CD14-positive monocyte (primary cell): ENCODE results near the gene PTAFR. TPM values are rescaled to one million over a fixed set of nuclear protein-coding genes. Genes with fewer than 3 reads are reported as not detected.

ENCODE experiments used
- DNase-seq, 3 donors: peaks; one replicate each; pipeline ENCODE4 v3.0.0-alpha.2; 2011 to 2022
- H2AFZ ChIP-seq: 2 replicates; pipeline ENCODE4 v1.6.0; 2012; ENCODE audit warnings: mild to moderate bottlenecking, low read depth, low read length, inconsistent platforms; ENCODE audit not compliant: insufficient read depth, poor library complexity, severe bottlenecking
- H3K27ac ChIP-seq, 2 donors: 1 replicate in 1 of 2; 2 replicates in 1 of 2; pipeline ENCODE4 v1.5.1; 2012 to 2013; ENCODE audit warnings: low read length in 2 of 2, control low read depth in 1 of 2, inconsistent platforms in 1 of 2, low read depth in 1 of 2, mild to moderate bottlenecking in 1 of 2
- H3K27me3 ChIP-seq, 2 donors: one replicate each; pipeline versions ENCODE4 v1.6.0 to v1.6.1; 2011 to 2013; ENCODE audit warnings: low read length in 2 of 2; ENCODE audit not compliant: control insufficient read depth in 2 of 2, insufficient read depth in 2 of 2
- H3K36me3 ChIP-seq, 2 donors: replicated peaks in 1 of 2; 1 replicate in 1 of 2; 2 replicates in 1 of 2; pipeline versions ENCODE4 v1.5.1 to v1.6.1; 2012 to 2013; ENCODE audit warnings: low read length in 2 of 2, control low read depth in 1 of 2, inconsistent platforms in 1 of 2, mild to moderate bottlenecking in 1 of 2; ENCODE audit not compliant: insufficient read depth in 2 of 2, control insufficient read depth in 1 of 2
- H3K4me1 ChIP-seq, 2 donors: 1 replicate in 1 of 2; 2 replicates in 1 of 2; pipeline versions ENCODE4 v1.5.1 to v1.6.1; 2012 to 2013; ENCODE audit warnings: low read length in 2 of 2, control low read depth in 1 of 2, inconsistent platforms in 1 of 2, mild to moderate bottlenecking in 1 of 2, moderate library complexity in 1 of 2; ENCODE audit not compliant: insufficient read depth in 2 of 2, control insufficient read depth in 1 of 2
- H3K4me2 ChIP-seq: replicated peaks from 2 replicates; pipeline ENCODE3; 2012; ENCODE audit warnings: low read length, moderate library complexity, mild to moderate bottlenecking; ENCODE audit not compliant: poor library complexity, severe bottlenecking; ENCODE audit errors: extremely low read depth
- H3K4me3 ChIP-seq, 3 experiments: fragments of 200-600 bp in 1 of 3; sonication (generic) in 1 of 3; replicated peaks in 1 of 3; 1 replicate in 2 of 3; 2 replicates in 1 of 3; pipeline ENCODE4 v1.5.1; 2011 to 2013; ENCODE audit warnings: low read length in 3 of 3, mild to moderate bottlenecking in 3 of 3, control low read depth in 2 of 3, low read depth in 2 of 3, inconsistent platforms in 1 of 3, moderate library complexity in 1 of 3
- H3K79me2 ChIP-seq: 2 replicates; pipeline ENCODE4 v1.6.0; 2012; ENCODE audit warnings: mild to moderate bottlenecking, control low read depth, inconsistent platforms, low read length, moderate library complexity; ENCODE audit not compliant: insufficient read depth
- H3K9ac ChIP-seq: 2 replicates; pipeline ENCODE4 v1.6.0; 2017; ENCODE audit warnings: low read length, mild to moderate bottlenecking; ENCODE audit not compliant: insufficient read depth, poor library complexity, severe bottlenecking
- H3K9me3 ChIP-seq, 2 donors: replicated peaks in 1 of 2; 1 replicate in 1 of 2; 2 replicates in 1 of 2; pipeline versions ENCODE4 v1.5.1 to v1.6.1; 2012 to 2013; ENCODE audit warnings: low read length in 2 of 2, control low read depth in 1 of 2; ENCODE audit not compliant: control insufficient read depth in 1 of 2, insufficient read depth in 1 of 2
- H4K20me1 ChIP-seq: 2 replicates; pipeline ENCODE4 v1.6.0; 2012; ENCODE audit warnings: mild to moderate bottlenecking, low read length, control low read depth, moderate library complexity; ENCODE audit not compliant: insufficient read depth
- H3K27ac Mint-ChIP-seq, 7 donors: one replicate each; pipeline ENCODE4 v1.8.0; 2020; ENCODE audit warnings: mild to moderate bottlenecking in 7 of 7, mixed read lengths in 7 of 7, moderate library complexity in 6 of 7, inconsistent platforms in 2 of 7
- H3K27me3 Mint-ChIP-seq, 3 donors: one replicate each; pipeline ENCODE4 v1.8.0; 2021 to 2022; ENCODE audit warnings: low read depth in 3 of 3, mild to moderate bottlenecking in 3 of 3, mixed read lengths in 3 of 3, moderate library complexity in 3 of 3, inconsistent platforms in 1 of 3
- H3K36me3 Mint-ChIP-seq, 2 donors: one replicate each; pipeline ENCODE4 v1.8.0; 2020; ENCODE audit warnings: mixed read lengths in 2 of 2, inconsistent platforms in 1 of 2, mild to moderate bottlenecking in 1 of 2
- H3K4me1 Mint-ChIP-seq: one replicate; pipeline ENCODE4 v1.8.0; 2020; ENCODE audit warnings: mild to moderate bottlenecking, mixed read lengths
- H3K4me3 Mint-ChIP-seq, 2 donors: one replicate each; pipeline ENCODE4 v1.8.0; 2020; ENCODE audit warnings: mild to moderate bottlenecking in 2 of 2, mixed read lengths in 2 of 2, moderate library complexity in 1 of 2
- H3K9me3 Mint-ChIP-seq, 7 donors: one replicate each; pipeline ENCODE4 v1.8.0; 2020 to 2022; ENCODE audit warnings: mixed read lengths in 7 of 7, mild to moderate bottlenecking in 6 of 7, moderate library complexity in 6 of 7, inconsistent platforms in 2 of 7
- CTCF ChIP-seq: fragments of 200-600 bp; IDR thresholded peaks from one replicate; pipeline ENCODE4 v1.8.0; 2022; ENCODE audit warnings: antibody characterized with exemption, mild to moderate bottlenecking
- WGBS: methylation state at CpG from one replicate; pipeline ENCODE4 v1.1.5; 2013; ENCODE audit warnings: missing lambda C conversion rate; ENCODE audit not compliant: insufficient coverage; 5-methylcytosine and 5-hydroxymethylcytosine counted together
- intact Hi-C, 2 donors: fragments of 100-400 bp; cut with micrococcal nuclease; formaldehyde crosslinking; loops; one replicate each; pipeline versions ENCODE4 v1.15.0 to v1.15.1; 2023
- polyA plus RNA-seq, 3 donors: library from polyadenylated mRNA; depleted of rRNA in 1 of 3; unstranded in 2 of 3; stranded (reverse) in 1 of 3; fragments of 300-500 nt in 2 of 3; fragments of >200 nt in 1 of 3; fragmentation: Illumina TruSeq in 2 of 3; gene quantifications; 1 replicate in 2 of 3; 2 replicates in 1 of 3; pipeline ENCODE4 v1.2.3, GENCODE V29; 2012 to 2021

The PTAFR gene
- polyA plus RNA-seq, 3 donors, result 115 to 347 (median 331) TPM

DNA sequence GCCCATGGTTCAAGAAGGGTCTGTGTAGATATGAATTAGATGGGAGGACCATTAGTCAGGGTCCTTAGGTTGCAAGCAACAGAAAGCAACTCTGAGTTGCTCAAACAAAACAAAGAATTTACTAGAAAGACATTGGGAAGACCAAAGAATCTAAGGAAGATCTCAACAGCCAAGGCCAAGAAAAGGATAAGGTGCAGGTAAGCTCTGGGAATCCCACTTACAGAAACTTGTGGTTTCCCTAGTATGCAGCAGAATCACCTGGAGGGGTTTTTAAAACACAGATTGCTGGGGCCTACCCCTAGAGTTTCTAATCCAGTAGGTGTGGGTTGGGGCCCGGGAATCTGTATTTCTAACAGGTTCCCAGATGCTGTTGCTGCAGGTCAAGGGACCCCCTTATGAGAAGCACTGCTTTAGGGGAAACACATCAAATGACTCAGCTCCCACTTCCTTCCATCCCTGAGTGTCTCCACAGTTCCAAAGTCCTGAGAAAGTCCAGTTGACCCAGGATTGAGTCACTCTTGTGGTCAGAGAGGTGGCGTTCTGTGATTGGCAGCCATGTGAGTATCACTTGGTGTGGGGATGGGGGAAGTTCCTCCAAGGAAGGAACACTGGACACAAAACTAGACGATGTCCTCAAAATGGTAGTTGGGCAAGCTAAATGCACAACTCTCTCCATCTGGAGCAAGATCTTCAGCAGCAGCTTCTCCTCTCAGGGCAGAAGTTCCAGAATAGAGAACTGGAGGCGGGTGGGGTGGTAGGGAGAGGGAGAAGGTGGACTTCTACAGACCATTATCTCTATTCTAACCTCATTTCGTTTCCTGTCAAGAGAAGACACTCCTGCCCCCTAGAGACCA lies 63.9 kb downstream of the PTAFR start:
- Histone ChIP-seq H4K20me1 (no peaks in the 10 kb centered on the region), H3K4me3 (peak overlapping the region in 1 of 3 experiments; percentile 1), H3K4me2 (no peak overlapping the region), H3K36me3 (no peaks in the 10 kb centered on the region), H2AFZ (no peak overlapping the region), H3K79me2 (no peaks in the 10 kb centered on the region), H3K4me1 (peaks cover 77 to 86% of the 10 kb centered on the region in 2 donors), H3K9me3 (no peaks in the 10 kb centered on the region), H3K27ac (peak overlapping the region; percentile 87 to 100), H3K27me3 (no peaks in the 10 kb centered on the region), H3K9ac (peak overlapping the region; percentile 76)
- intact Hi-C loops, result loop anchor here (1.0 to 5.0 kb wide), 2 partner anchors 59 to 65 kb away; partner anchors contain the start of gene PTAFR (in 1 of the 2)
- H3K9me3 Mint-ChIP-seq, result peaks cover 0 to 6% (median 0%) of the 10 kb centered on the region in 7 donors
- H3K27me3 Mint-ChIP-seq, result peaks cover 0 to 4% (median 4%) of the 10 kb centered on the region in 3 donors
- WGBS, result 0% methylated on average over 1 of the region's 5 CpGs
- peak overlapping the region; percentile 12 to 33 for H3K4me3 Mint-ChIP-seq
- TF ChIP-seq CTCF, result no peak
- H3K27ac Mint-ChIP-seq, result peak overlapping the region; percentile 98 to 100 (median 100)
- peaks cover 74% of the 10 kb centered on the region for H3K4me1 Mint-ChIP-seq
- H3K36me3 Mint-ChIP-seq, result peaks cover 0 to 12% of the 10 kb centered on the region in 2 donors
- peak; percentile 98 to 100 (median 99) for DNase-seq

DNA sequence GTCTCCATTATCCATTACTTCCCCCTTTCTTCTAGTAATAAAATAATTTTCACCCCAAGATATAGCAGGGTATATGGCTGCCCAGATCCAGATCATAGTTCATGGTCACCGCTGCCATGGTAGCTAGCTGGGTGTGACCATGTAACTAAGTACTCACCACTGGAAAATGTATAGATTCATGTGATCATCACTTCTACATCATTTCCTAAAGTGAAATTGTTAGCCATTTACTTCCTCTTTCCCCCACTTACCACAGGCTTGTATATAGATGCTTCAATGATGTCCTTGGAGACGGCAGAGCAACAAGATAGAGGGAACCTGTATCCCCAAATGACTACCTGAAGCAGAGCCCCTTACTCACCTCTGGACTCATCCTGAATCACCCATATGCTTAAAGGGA lies 65.3 kb downstream of the PTAFR start:
- TF ChIP-seq CTCF, result no peak
- peak overlapping the region in 1 of 2 donors; percentile 70 for H3K4me3 Mint-ChIP-seq
- peak overlapping the region; percentile 98 to 100 (median 100) for H3K27ac Mint-ChIP-seq

More for the DNA sequence above, 65.3 kb downstream of the PTAFR start:
- Mint-ChIP-seq H3K36me3 (peaks cover 0 to 12% of the 10 kb centered on the region in 2 donors), H3K9me3 (peaks cover 0 to 6% (median 0%) of the 10 kb centered on the region in 7 donors), H3K27me3 (peaks cover 0 to 4% (median 3%) of the 10 kb centered on the region in 3 donors), H3K4me1 (peaks cover 75% of the 10 kb centered on the region)
- Histone ChIP-seq H3K4me1 (peaks cover 81 to 84% of the 10 kb centered on the region in 2 donors), H3K27me3 (no peaks in the 10 kb centered on the region), H3K4me3 (no peak overlapping the region), H3K9ac (peak overlapping the region; percentile 76), H4K20me1 (no peaks in the 10 kb centered on the region), H3K4me2 (no peak overlapping the region), H3K36me3 (no peaks in the 10 kb centered on the region), H3K27ac (peak overlapping the region; percentile 87 to 100), H3K79me2 (no peaks in the 10 kb centered on the region), H3K9me3 (no peaks in the 10 kb centered on the region), H2AFZ (no peak overlapping the region)
- intact Hi-C loops, result loop anchor here in 1 of 2 donors (5.0 kb wide), 1 partner anchor 66 kb away; the partner anchor contains the start of gene PTAFR
- DNase-seq, result peak; percentile 93 to 98 (median 95)
- no CpG with 5 or more reads among the region's 2 CpGs for WGBS
